Measurements from ENCODE around the gene TCAIM. TPM values are rescaled to one million over a fixed set of nuclear protein-coding genes. Genes with fewer than 3 reads are reported as not detected.
A peak's percentile ranks its signal among the peaks of the same experiment; 100 is the strongest.

The TCAIM gene
- total and polyA plus RNA-seq, 9 of the 15 experiments (the other 6 are each of a cell fraction or from before 2014, with no cell fraction given): 19.7 to 53.3 (median 36.9) TPM

DNA sequence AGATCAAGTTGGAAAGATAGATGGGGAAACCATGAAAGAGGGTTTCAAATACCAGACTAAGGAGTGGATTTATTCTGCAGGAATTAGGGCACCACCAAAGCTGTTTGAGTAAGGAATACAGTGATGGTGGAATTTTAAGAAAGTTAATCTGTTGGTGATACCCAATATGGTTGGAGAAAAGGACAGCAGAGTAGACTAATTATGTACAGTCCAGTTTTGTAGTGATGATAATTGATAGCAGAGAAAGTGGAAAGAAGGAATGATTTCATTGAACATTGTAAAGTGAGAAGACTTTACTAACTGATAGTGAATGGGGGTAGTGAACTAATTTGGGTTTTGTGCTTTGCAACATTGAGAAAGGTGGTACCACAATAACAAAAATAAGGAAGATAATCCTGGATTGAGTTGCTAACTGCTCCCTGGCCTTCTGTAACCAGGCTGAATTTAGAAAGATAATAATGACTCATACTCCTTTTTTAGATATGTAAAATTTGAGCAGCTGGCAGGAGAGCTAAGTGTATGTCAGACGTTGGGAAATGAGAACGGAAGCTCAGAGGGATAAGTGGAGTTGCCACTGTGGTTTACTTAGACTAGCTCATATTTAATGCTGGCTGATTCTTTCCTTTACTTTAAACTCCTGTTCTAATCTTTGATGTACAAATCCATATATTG, 16.9 kb downstream of the TCAIM start:
- Histone ChIP-seq H3K9ac (ENCODE audit: insufficient read depth in 1 of 2, low read depth in 2 of 2, low read length in 2 of 2) (peak overlapping the region in 1 of 2 experiments; percentile 2; a peak in 2 of 4 replicates), H2AFZ (ENCODE audit: low read depth, low read length) (0 out of 2 replicates have a peak overlapping the region, but pooled peaks have one; percentile 45), H3K9me1 (ENCODE audit: control insufficient read depth, insufficient read depth, low read length) (no peaks in the 10 kb centered on the region), H3K4me2 (ENCODE audit: insufficient read depth, low read length) (peak overlapping the region; percentile 49), H3K36me3 (ENCODE audit: control insufficient read depth, insufficient read depth, low read length) (peaks cover 10% of the 10 kb centered on the region; the same call in 2 of the 3 replicates), H4K20me1 (replicated peaks; ENCODE audit: control insufficient read depth, insufficient read depth, low read length) (no peaks in the 10 kb centered on the region), H3K27me3 (ENCODE audit: control insufficient read depth in 2 of 2, insufficient read depth in 2 of 2, low read length in 2 of 2) (no peaks in the 10 kb centered on the region), H3K4me1 (replicated peaks in 1 of 2; ENCODE audit: control insufficient read depth in 2 of 2, insufficient read depth in 2 of 2, low read length in 2 of 2) (peaks cover 0 to 22% of the 10 kb centered on the region in 2 experiments; a peak in 4 of 5 replicates), H3K9me3 (replicated peaks; ENCODE audit: control insufficient read depth, insufficient read depth, low read depth, low read length) (no peaks in the 10 kb centered on the region), H3K27ac (ENCODE audit: extremely low read depth, low read depth, low read length) (peak overlapping the region; percentile 51; the same call in 1 of the 3 replicates), H3K79me2 (ENCODE audit: control insufficient read depth, insufficient read depth, low read length) (peaks cover 8% of the 10 kb centered on the region; the same call in 1 of the 3 replicates), H3K4me3 (no peak overlapping the region)
- peak; percentile 23 to 77 (median 54) for DNase-seq (ENCODE audit: extremely low read depth in 1 of 4, low spot score in 3 of 4)
- WGBS (ENCODE audit: insufficient coverage, low coverage, missing lambda C conversion rate): 5% methylated on average over 2 of the region's 2 CpGs
- FAIRE-seq: peak; percentile 83
- in situ Hi-C loops (cut with MboI) (no loop called here), intact Hi-C loops (cut with micrococcal nuclease) (no loop called here)
- CTCF ChIA-PET (ENCODE audit: low intra/inter-chr PET ratio): interaction anchor here (0.6 kb wide), 1 partner anchor 159 kb away, joined by 5 read pairs; no protein-coding TSS in a partner anchor
- ATAC-seq: peak; percentile 86
- POLR2A ChIA-PET: interaction anchor here (0.6 to 1.2 kb wide), 4 partner anchors 8 to 88 kb away, joined by 3 to 5 read pairs (median 4); no protein-coding TSS in a partner anchor
- BruUV-seq (replicated peaks): no TSS peak
- TF ChIP-seq KDM4B (IDR thresholded peaks at IDR 0.05; ENCODE audit: borderline replicate concordance in 2 of 2, low read depth in 1 of 2): no peak
- TF ChIP-seq ZNF586 (CRISPR knock-in tag; conservative IDR thresholded peaks at IDR 0.05): no peak
- TF ChIP-seq PHF21A (IDR thresholded peaks at IDR 0.05; ENCODE audit: borderline replicate concordance, low read depth): no peak
- no peak for TF ChIP-seq KAT7 (CRISPR knock-in tag; IDR thresholded peaks at IDR 0.05; ENCODE audit: borderline replicate concordance)
- no peak for TF ChIP-seq TAF15 (IDR thresholded peaks at IDR 0.05; ENCODE audit: low read depth, low read length)
- TF ChIP-seq ZNF347 (CRISPR knock-in tag; IDR thresholded peaks at IDR 0.05; ENCODE audit: low read depth): no peak
- peak; percentile 58 for TF ChIP-seq NCOR1 (IDR thresholded peaks at IDR 0.05)
- TF ChIP-seq, protein P1, sequence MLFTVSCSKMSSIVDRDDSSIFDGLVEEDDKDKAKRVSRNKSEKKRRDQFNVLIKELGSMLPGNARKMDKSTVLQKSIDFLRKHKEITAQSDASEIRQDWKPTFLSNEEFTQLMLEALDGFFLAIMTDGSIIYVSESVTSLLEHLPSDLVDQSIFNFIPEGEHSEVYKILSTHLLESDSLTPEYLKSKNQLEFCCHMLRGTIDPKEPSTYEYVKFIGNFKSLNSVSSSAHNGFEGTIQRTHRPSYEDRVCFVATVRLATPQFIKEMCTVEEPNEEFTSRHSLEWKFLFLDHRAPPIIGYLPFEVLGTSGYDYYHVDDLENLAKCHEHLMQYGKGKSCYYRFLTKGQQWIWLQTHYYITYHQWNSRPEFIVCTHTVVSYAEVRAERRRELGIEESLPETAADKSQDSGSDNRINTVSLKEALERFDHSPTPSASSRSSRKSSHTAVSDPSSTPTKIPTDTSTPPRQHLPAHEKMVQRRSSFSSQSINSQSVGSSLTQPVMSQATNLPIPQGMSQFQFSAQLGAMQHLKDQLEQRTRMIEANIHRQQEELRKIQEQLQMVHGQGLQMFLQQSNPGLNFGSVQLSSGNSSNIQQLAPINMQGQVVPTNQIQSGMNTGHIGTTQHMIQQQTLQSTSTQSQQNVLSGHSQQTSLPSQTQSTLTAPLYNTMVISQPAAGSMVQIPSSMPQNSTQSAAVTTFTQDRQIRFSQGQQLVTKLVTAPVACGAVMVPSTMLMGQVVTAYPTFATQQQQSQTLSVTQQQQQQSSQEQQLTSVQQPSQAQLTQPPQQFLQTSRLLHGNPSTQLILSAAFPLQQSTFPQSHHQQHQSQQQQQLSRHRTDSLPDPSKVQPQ (CRISPR knock-in tag; IDR thresholded peaks at IDR 0.05; ENCODE audit: borderline replicate concordance): no peak
- no peak for TF ChIP-seq ZNF511 (CRISPR knock-in tag; IDR thresholded peaks at IDR 0.05)
- TF ChIP-seq GATAD2B (IDR thresholded peaks at IDR 0.05; ENCODE audit: borderline replicate concordance): no peak
- 0 out of 2 replicates have a peak, but pooled peaks have one; percentile 31 for TF ChIP-seq ZNF655 (CRISPR knock-in tag; IDR thresholded peaks at IDR 0.05)
- peak; percentile 87 for TF ChIP-seq SMARCA4 (IDR thresholded peaks at IDR 0.05)
- 0 out of 2 replicates have a peak, but pooled peaks have one; percentile 14 for TF ChIP-seq NFE2 (IDR thresholded peaks at IDR 0.05; ENCODE audit: low read depth)
- TF ChIP-seq MTF1 (CRISPR knock-in tag; IDR thresholded peaks at IDR 0.05; ENCODE audit: borderline replicate concordance): no peak
- TF ChIP-seq, protein P2, sequence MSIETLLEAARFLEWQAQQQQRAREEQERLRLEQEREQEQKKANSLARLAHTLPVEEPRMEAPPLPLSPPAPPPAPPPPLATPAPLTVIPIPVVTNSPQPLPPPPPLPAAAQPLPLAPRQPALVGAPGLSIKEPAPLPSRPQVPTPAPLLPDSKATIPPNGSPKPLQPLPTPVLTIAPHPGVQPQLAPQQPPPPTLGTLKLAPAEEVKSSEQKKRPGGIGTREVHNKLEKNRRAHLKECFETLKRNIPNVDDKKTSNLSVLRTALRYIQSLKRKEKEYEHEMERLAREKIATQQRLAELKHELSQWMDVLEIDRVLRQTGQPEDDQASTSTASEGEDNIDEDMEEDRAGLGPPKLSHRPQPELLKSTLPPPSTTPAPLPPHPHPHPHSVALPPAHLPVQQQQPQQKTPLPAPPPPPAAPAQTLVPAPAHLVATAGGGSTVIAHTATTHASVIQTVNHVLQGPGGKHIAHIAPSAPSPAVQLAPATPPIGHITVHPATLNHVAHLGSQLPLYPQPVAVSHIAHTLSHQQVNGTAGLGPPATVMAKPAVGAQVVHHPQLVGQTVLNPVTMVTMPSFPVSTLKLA (conservative IDR thresholded peaks at IDR 0.05): 0 out of 4 replicates have a peak, but pooled peaks of 1 of the 2 experiments have one; percentile 32

Data from K562 (cell line).